Subcutaneous abdominal adipose tissue (tissue), 5 donors: Measurements from ENCODE around the gene ZNF780A.
"Not testable (repeated sequence)": the region's sequence is repeated elsewhere in the genome, so short reads cannot be mapped to it uniquely, and the experiment has no call there.

Experiments
- H3K27ac ChIP-seq: one replicate; pipeline ENCODE4 v1.7.0; 2013; ENCODE audit warnings: low read depth, mild to moderate bottlenecking, inconsistent platforms, low read length, moderate library complexity
- H3K27me3 ChIP-seq, 5 donors: one replicate each; pipeline ENCODE4 v1.7.0; 2013; ENCODE audit warnings: low read length in 5 of 5, inconsistent platforms in 1 of 5; ENCODE audit not compliant: control insufficient read depth in 5 of 5, insufficient read depth in 4 of 5
- H3K36me3 ChIP-seq, 5 donors: one replicate each; pipeline ENCODE4 v1.7.0; 2013; ENCODE audit warnings: low read length in 5 of 5; ENCODE audit not compliant: control insufficient read depth in 5 of 5, insufficient read depth in 5 of 5
- H3K4me1 ChIP-seq, 5 donors: one replicate each; pipeline ENCODE4 v1.7.0; 2013; ENCODE audit warnings: low read length in 5 of 5, mild to moderate bottlenecking in 3 of 5, moderate library complexity in 1 of 5; ENCODE audit not compliant: control insufficient read depth in 5 of 5, insufficient read depth in 5 of 5
- H3K4me3 ChIP-seq, 5 donors: one replicate each; pipeline ENCODE4 v1.7.0; 2013; ENCODE audit warnings: low read length in 5 of 5, low read depth in 1 of 5
- H3K9ac ChIP-seq, 5 donors: one replicate each; pipeline ENCODE4 v1.7.0; 2013; ENCODE audit warnings: low read length in 5 of 5, mild to moderate bottlenecking in 4 of 5, moderate library complexity in 3 of 5
- H3K9me3 ChIP-seq, 5 donors: one replicate each; pipeline ENCODE4 v1.7.0; 2013; ENCODE audit warnings: low read length in 5 of 5; ENCODE audit not compliant: control insufficient read depth in 5 of 5
- donor health status: healthy.
- donor health status: healthy.
- donor health status: healthy.
- donor health status: healthy.
- donor health status: healthy.

Gene ZNF780A

DNA sequence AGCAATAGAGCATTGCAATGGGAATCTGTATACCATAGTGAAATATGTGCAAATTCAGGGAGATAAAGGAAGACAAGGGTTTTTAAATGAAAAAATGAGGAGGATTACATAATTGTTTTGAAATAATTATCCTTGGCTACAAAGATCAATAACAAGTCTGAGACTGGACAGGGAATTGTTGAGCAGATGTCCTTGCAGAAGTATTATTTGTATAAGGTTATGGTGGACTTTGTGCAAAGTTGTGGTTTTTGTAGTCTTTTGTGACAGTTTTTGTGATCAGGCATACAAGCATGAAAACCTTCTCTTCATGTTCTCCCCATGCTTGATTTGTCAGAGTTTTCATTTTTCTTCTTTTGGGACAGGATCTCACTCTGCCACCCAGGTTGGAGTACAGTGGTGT, 25.3 kb upstream of the ZNF780A start:
- Histone ChIP-seq H3K4me3 (no peak overlapping the region), H3K27ac (no peak overlapping the region)

DNA sequence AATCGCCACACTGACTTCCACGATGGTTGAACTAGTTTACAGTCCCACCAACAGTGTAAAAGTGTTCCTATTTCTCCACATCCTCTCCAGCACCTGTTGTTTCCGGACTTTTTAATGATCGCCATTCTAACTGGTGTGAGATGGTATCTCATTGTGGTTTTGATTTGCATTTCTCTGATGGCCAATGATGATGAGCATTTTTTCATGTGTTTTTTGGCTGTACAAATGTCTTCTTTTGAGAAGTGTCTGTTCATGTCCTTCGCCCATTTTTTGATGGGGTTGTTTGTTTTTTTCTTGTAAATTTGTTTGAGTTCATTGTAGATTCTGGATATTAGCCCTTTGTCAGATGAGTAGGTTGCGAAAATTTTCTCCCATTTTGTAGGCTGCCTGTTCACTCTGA, 23.4 kb upstream of the ZNF780A start:
- not testable (repeated sequence) for H3K27ac ChIP-seq

More for the DNA sequence above, 25.3 kb upstream of the ZNF780A start:
- H3K4me1 ChIP-seq, result no peaks in the 10 kb centered on the region
- H3K36me3 ChIP-seq, result no peaks in the 10 kb centered on the region
- no peaks in the 10 kb centered on the region for H3K9me3 ChIP-seq
- H3K27me3 ChIP-seq, result no peaks in the 10 kb centered on the region
- no peak overlapping the region for H3K9ac ChIP-seq

DNA sequence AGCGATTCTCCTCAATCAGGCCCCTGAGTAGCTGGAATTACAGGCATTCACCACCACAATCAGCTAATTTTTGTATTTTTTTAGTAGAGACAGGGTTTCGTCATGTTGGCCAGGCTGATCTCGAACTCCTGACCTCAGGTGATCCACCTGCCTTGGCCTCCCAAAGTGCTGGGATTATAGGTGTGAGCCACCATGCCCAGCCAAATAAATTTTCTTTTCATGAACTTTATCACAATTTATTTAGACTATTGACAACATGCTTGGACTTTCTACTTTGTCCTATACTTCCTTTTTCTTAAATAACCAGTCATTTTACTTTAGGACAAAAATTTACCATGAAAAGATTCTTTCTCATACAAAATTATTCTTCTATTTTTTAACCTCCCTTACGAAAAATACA, 21.5 kb upstream of the ZNF780A start:
- H3K36me3 ChIP-seq, H3K9ac ChIP-seq, H3K4me1 ChIP-seq, H3K4me3 ChIP-seq, H3K27ac ChIP-seq, H3K9me3 ChIP-seq, H3K27me3 ChIP-seq: not testable (repeated sequence)

More for the DNA sequence above, 23.4 kb upstream of the ZNF780A start:
- H3K4me3 ChIP-seq, H3K4me1 ChIP-seq, H3K9me3 ChIP-seq, H3K9ac ChIP-seq, H3K36me3 ChIP-seq, H3K27me3 ChIP-seq: not testable (repeated sequence)

DNA sequence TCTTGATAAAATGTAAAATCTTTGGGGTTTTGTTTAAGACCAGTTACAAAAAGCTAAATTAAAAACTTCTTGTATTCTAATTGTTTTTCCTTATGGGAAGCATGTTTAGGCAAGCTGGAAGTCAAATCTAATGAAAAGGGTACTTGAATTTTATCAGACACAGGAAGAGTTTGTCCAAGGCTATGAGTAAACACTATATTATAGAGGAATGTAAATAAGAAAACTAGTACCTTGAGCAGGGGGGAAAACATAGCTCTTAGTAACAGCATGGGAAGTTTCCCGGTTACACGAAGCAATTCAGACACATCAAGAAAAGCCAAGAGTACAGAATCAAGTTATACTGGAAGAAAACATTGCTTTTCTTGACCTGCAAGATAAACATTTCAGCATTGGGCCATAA, 19.8 kb upstream of the ZNF780A start:
- no peaks in the 10 kb centered on the region for H3K36me3 ChIP-seq
- no peaks in the 10 kb centered on the region for H3K4me1 ChIP-seq
- H3K4me3 ChIP-seq, result no peak overlapping the region
- H3K9ac ChIP-seq, result no peak overlapping the region
- H3K9me3 ChIP-seq, result no peaks in the 10 kb centered on the region
- H3K27ac ChIP-seq, result no peak overlapping the region
- no peaks in the 10 kb centered on the region for H3K27me3 ChIP-seq

DNA sequence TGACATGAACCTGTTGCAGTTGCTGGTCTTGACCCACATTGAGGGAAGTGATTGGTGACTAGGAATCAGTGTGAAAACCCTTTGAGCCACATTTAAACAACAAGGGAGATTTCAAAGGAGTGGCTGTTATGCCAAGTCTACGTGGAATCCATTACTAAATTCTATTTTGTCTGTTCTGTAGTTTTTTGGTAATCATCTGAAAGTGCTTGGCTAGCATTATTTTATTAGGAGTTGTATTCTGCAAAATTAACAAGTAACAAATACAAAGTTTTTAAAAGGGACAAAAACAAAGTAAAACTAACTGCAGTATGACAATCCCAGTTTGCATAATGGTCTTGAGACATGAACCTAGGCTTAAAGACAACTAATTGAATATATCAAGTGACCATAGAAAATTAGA, 14.0 kb upstream of the ZNF780A start:
- Histone ChIP-seq H3K36me3 (no peaks in the 10 kb centered on the region), H3K9me3 (no peaks in the 10 kb centered on the region), H3K9ac (no peak overlapping the region), H3K27ac (no peak overlapping the region), H3K4me1 (no peaks in the 10 kb centered on the region), H3K4me3 (no peak overlapping the region), H3K27me3 (no peaks in the 10 kb centered on the region)

DNA sequence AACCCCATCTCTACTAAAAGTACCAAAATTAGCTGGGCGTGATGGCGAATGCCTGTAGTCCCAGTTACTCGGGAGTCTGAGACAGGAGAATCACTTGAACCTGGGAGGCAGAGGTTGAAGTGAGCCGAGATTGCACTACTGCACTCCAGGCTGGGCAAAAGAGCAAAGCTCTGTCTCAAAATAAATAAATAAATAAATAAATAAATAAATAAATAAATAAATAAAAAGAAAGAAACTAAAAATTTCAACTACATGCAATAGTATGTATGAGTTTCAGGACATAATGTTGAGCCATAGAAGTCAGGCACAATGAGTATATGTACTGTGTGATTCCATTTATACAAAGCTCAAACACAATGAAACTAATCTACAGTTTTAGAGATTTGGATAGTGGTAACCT, 12.9 kb upstream of the ZNF780A start:
- H3K36me3 ChIP-seq, result no peaks in the 10 kb centered on the region
- no peak overlapping the region for H3K9ac ChIP-seq
- no peak overlapping the region for H3K4me3 ChIP-seq
- no peak overlapping the region for H3K27ac ChIP-seq
- H3K4me1 ChIP-seq, result no peaks in the 10 kb centered on the region
- H3K27me3 ChIP-seq, result no peaks in the 10 kb centered on the region
- no peaks in the 10 kb centered on the region for H3K9me3 ChIP-seq

DNA sequence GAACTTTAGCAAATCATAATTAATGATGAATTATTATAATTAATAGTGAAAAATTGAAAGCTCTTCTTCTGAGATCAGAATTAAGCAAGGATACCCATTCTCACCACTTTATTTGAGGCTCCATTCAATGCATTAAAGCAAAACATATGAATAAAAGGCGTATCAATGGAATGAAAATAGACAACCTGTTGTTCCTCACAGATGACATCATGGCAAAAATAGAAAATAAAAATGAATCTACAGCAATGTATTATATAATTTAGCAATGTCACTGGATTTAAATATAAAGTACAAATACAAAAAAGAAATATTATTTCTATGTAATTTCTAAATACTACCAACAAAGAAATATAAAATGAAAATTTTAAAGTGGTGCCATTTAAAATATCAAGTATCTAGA, 11.1 kb upstream of the ZNF780A start:
- Histone ChIP-seq H3K36me3 (no peaks in the 10 kb centered on the region), H3K4me3 (no peak overlapping the region), H3K9ac (no peak overlapping the region), H3K9me3 (no peaks in the 10 kb centered on the region), H3K4me1 (no peaks in the 10 kb centered on the region), H3K27me3 (no peaks in the 10 kb centered on the region), H3K27ac (no peak overlapping the region)

DNA sequence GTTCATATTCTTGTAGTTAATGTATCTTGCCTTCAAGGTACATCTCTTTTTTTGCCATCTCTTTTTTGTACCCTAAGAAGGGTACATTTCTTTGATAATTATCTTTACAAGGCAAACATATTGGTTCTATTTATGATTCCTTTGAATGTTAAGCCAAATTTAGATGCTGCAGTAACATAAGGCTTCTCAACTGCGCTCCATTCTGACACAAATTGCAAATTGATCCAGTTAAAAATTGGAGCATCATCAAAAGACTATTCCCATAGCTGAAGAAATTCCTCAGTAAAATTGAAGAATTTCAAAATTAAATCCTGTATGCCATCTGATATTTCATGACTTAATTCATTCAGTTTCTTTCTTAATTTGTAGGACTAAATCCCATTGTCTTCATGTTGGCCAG, 2.7 kb upstream of the ZNF780A start:
- H3K9ac ChIP-seq, result no peak overlapping the region
- H3K4me3 ChIP-seq, result no peak overlapping the region
- no peak overlapping the region for H3K27ac ChIP-seq
- H3K36me3 ChIP-seq, result no peaks in the 10 kb centered on the region
- H3K9me3 ChIP-seq, result no peaks in the 10 kb centered on the region
- peaks cover 0 to 8% (median 0%) of the 10 kb centered on the region in 5 donors for H3K27me3 ChIP-seq
- peaks cover 0 to 24% (median 21%) of the 10 kb centered on the region in 5 donors for H3K4me1 ChIP-seq

DNA sequence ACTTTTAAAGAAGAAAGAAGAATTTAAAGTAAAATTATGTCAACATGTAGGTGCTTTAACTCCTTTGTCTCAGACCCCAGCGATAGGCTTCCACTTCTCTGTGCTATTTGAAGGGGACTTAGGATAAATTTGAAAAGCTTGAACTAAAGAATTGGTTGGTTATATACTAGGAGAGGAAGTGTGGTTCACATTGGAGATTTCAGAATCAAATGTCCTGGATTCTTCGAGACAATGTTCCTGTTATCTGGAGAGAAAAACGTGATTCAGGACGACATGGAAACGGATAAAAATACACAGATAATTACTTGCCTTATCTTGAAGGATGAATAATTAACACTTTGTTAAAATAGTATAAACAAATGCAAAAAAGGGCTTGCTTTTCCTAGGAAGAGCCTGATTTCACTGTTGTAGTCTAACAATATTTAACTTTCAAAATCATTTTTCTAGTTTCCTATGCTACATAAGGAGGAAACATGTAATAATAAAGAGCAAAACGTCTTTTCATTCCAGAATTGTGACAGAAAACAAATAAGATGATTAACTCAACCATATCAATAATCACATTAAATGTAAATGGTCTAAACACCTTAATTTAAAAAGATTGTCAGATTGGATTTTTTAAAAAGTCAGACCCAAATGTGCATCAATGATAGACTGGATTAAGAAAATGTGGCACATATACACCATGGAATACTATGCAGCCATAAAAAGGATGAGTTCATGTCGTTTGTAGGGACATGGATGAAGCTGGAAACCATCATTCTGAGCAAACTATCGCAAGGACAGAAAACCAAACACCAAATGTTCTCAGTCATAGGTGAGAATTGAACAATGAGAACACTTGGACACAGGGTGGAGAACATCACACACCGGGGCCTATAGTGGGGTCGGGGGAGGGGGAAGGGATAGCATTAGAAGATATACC, 724 bp upstream of the ZNF780A start:
- peaks cover 0 to 8% (median 0%) of the 10 kb centered on the region in 5 donors for H3K27me3 ChIP-seq
- no peaks in the 10 kb centered on the region for H3K9me3 ChIP-seq
- H3K4me3 ChIP-seq, result peak overlapping the region; percentile 93 to 99 (median 98)
- peak overlapping the region; percentile 94 to 99 (median 97) for H3K9ac ChIP-seq
- H3K36me3 ChIP-seq, result no peaks in the 10 kb centered on the region
- peak overlapping the region; percentile 94 for H3K27ac ChIP-seq
- peaks cover 0 to 24% (median 21%) of the 10 kb centered on the region in 5 donors for H3K4me1 ChIP-seq

DNA sequence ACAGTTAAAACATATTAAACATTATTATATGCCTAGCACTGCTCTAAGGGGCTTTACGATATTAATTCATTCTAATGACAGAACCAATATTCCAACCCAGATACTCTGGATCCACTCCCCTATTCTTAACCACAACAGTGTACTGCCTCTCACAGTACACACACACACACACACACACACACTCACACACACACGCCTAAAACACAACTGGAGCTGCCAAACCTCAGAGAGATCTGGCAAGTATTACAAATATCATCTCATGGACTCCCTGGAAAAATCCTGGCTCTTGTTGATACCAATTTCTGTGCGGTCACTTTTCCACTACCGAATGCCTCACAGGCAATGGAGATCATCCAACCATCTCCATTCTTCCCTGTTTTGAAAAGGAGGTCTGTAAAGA, 1.3 kb downstream of the ZNF780A start:
- peaks cover 0 to 24% (median 21%) of the 10 kb centered on the region in 5 donors for H3K4me1 ChIP-seq
- H3K27ac ChIP-seq, result no peak overlapping the region
- H3K36me3 ChIP-seq, result peaks cover 0 to 6% (median 3%) of the 10 kb centered on the region in 5 donors
- peak overlapping the region in 4 of 5 donors; percentile 93 to 99 (median 97) for H3K4me3 ChIP-seq
- H3K9ac ChIP-seq, result peak overlapping the region in 2 of 5 donors; percentile 97 to 99
- H3K27me3 ChIP-seq, result no peaks in the 10 kb centered on the region
- no peaks in the 10 kb centered on the region for H3K9me3 ChIP-seq
